ENCODE results near the gene ZNF528. TPM values are rescaled to one million over a fixed set of nuclear protein-coding genes. Genes with fewer than 3 reads are reported as not detected.

Gene ZNF528
- total RNA-seq, 4 donors from 2014 or later: 1.00 to 15.8 (median 9.0) TPM

- no peak for TF ChIP-seq CTCF (IDR thresholded peaks at IDR 0.05)
- no peak for TF ChIP-seq POLR2A (IDR thresholded peaks at IDR 0.05)
- TF ChIP-seq EP300 (IDR thresholded peaks at IDR 0.05; ENCODE audit: low read depth): no peak
- TF ChIP-seq POLR2AphosphoS5 (IDR thresholded peaks at IDR 0.05): no peak
- Histone ChIP-seq H3K27me3 (no peaks in the 10 kb centered on the region), H3K9me3 (peaks cover 42 to 52% of the 10 kb centered on the region in 2 donors), H3K36me3 (no peaks in the 10 kb centered on the region), H3K4me1 (no peaks in the 10 kb centered on the region), H3K4me3 (no peak within 1 kb of the TSS), H3K27ac (no peak within 1 kb of the TSS)
- DNase-seq: no peak
- in situ Hi-C loops (cut with MboI; ENCODE audit: low pct_ligation_motif_present in 1 of 4, low pct_unique_long_range_greater_than_20kb in 1 of 4, low sequenced_read_pairs in 3 of 4): no loop called here
- intact Hi-C loops (cut with DNase I; ENCODE audit: low total_unique reads): no loop called here
- 90 to 100% methylated on average over 1 to 17 of the region's 27 CpGs for WGBS, 2 donors (ENCODE audit: low coverage in 1 of 2)
These were observed 31.3 kb downstream of the ZNF528 start, which contains the start of gene ZNF534 for GRCh38 chr19:52428937-52429336. Gene ZNF534 (plus strand): TSS chr19:52429148. CDS start chr19:52431475, 2,327 bp downstream.

- Histone ChIP-seq H3K36me3 (no peaks in the 10 kb centered on the region), H3K27me3 (no peaks in the 10 kb centered on the region), H3K27ac (no peak overlapping the region), H3K9me3 (peaks cover 9 to 27% of the 10 kb centered on the region in 2 donors), H3K4me1 (no peaks in the 10 kb centered on the region), H3K4me3 (no peak overlapping the region)
- in situ Hi-C loops (cut with MboI; ENCODE audit: low pct_ligation_motif_present in 1 of 4, low pct_unique_long_range_greater_than_20kb in 1 of 4, low sequenced_read_pairs in 3 of 4) (no loop called here), intact Hi-C loops (cut with DNase I; ENCODE audit: low total_unique reads) (no loop called here)
- WGBS, 2 donors (ENCODE audit: low coverage in 1 of 2): 77 to 81% methylated on average over 3 of the region's 3 CpGs
- DNase-seq: no peak
- TF ChIP-seq POLR2A (IDR thresholded peaks at IDR 0.05) (no peak), POLR2AphosphoS5 (IDR thresholded peaks at IDR 0.05) (no peak), EP300 (IDR thresholded peaks at IDR 0.05; ENCODE audit: low read depth) (no peak), CTCF (IDR thresholded peaks at IDR 0.05) (no peak)
These were observed 44.5 kb downstream of the ZNF528 start for GRCh38 chr19:52442179-52442578.

GRCh38 chr19:52444506-52444905, 46.9 kb downstream of the ZNF528 start:
- 50% methylated on average over 2 of the region's 2 CpGs; no CpG with 5 or more reads in 1 of the 2 donors for WGBS, 2 donors (ENCODE audit: low coverage in 1 of 2)
- Histone ChIP-seq H3K4me3 (no peak overlapping the region), H3K4me1 (no peaks in the 10 kb centered on the region), H3K9me3 (peaks cover 9 to 18% of the 10 kb centered on the region in 2 donors), H3K36me3 (no peaks in the 10 kb centered on the region), H3K27me3 (no peaks in the 10 kb centered on the region), H3K27ac (no peak overlapping the region)
- TF ChIP-seq CTCF (IDR thresholded peaks at IDR 0.05) (no peak), POLR2AphosphoS5 (IDR thresholded peaks at IDR 0.05) (no peak)
- in situ Hi-C loops (cut with MboI; ENCODE audit: low pct_ligation_motif_present in 1 of 4, low pct_unique_long_range_greater_than_20kb in 1 of 4, low sequenced_read_pairs in 3 of 4): no loop called here
- intact Hi-C loops (cut with DNase I; ENCODE audit: low total_unique reads): no loop called here
- DNase-seq: no peak

- intact Hi-C loops (cut with DNase I; ENCODE audit: low total_unique reads) (no loop called here), in situ Hi-C loops (cut with MboI; ENCODE audit: low pct_ligation_motif_present in 1 of 4, low pct_unique_long_range_greater_than_20kb in 1 of 4, low sequenced_read_pairs in 3 of 4) (no loop called here)
- DNase-seq: no peak
- peaks cover 0 to 6% (median 0%) of the 10 kb centered on the region in 4 donors for H3K4me1 ChIP-seq
- 70% methylated on average over 40 of the region's 41 CpGs; no CpG with 5 or more reads in 1 of the 2 donors for WGBS, 2 donors (ENCODE audit: low coverage in 1 of 2)
- no peaks in the 10 kb centered on the region for H3K27me3 ChIP-seq
- H3K27ac ChIP-seq: no peak overlapping the region
- H3K9me3 ChIP-seq: peaks cover 36 to 46% of the 10 kb centered on the region in 2 donors
- peaks cover 0 to under 1% (median 0%) of the 10 kb centered on the region in 4 donors for H3K36me3 ChIP-seq
- no peak overlapping the region for H3K4me3 ChIP-seq
- TF ChIP-seq POLR2AphosphoS5 (IDR thresholded peaks at IDR 0.05) (no peak), POLR2A (IDR thresholded peaks at IDR 0.05) (no peak), EP300 (IDR thresholded peaks at IDR 0.05; ENCODE audit: low read depth) (no peak), CTCF (IDR thresholded peaks at IDR 0.05) (no peak)
These were observed 53.6 kb downstream of the ZNF528 start for GRCh38 chr19:52451241-52451640.
